Mammary epithelial cell (primary cell): Measurements from ENCODE around the gene ONECUT3.

Experiments used
- CTCF ChIP-seq, 2 donors: IDR thresholded peaks in 1 of 2; conservative IDR thresholded peaks in 1 of 2; 2 replicates each; pipeline ENCODE4 v1.5.1; 2011 to 2012; ENCODE audit warnings: inconsistent platforms in 2 of 2, low read length in 2 of 2, mild to moderate bottlenecking in 2 of 2, control low read depth in 1 of 2, low read depth in 1 of 2; ENCODE audit not compliant: insufficient read depth in 1 of 2; ENCODE audit errors: extremely low read depth in 1 of 2
- EZH2 ChIP-seq: IDR thresholded peaks from 2 replicates; pipeline ENCODE4 v1.6.1; 2012; ENCODE audit warnings: low read length, inconsistent platforms, borderline replicate concordance

- no peak for TF ChIP-seq EZH2
- TF ChIP-seq CTCF (conservative IDR thresholded peaks at IDR 0.05 in 1 of 2, IDR thresholded peaks at IDR 0.05 in 1 of 2; ENCODE audit: extremely low read depth in 1 of 2, insufficient read depth in 1 of 2, low read depth in 1 of 2, low read length in 2 of 2) = peak in 1 of 2 donors; percentile 2
Observed at GRCh38 chr19:1725100-1726064, 27.9 kb upstream of the ONECUT3 start.
